MCF 10A (cell line): ENCODE data around the gene USB1. TPM values are rescaled to one million over a fixed set of nuclear protein-coding genes. Genes with fewer than 3 reads are reported as not detected.

ENCODE experiments used
- BruUV-seq: library from RNA; stranded (reverse); fragments of 400-500 nt; replicated peaks from 2 replicates; lab custom pipeline; 2021; lab: Mats Ljungman, UMichigan
- CTCF ChIA-PET: fragments of 300-600 bp; sonication (Branson Sonifier 250); formaldehyde crosslinking; extraction: SDS; loops from one replicate; lab custom pipeline; 2021; ENCODE audit warnings: antibody characterized with exemption, inconsistent platforms; lab: Yijun Ruan, JAX
- POLR2A ChIA-PET: fragments of 300-600, 350-650 bp; sonication (Branson Sonifier 250); formaldehyde crosslinking; extraction: SDS; loops from one replicate; lab custom pipeline; 2020; ENCODE audit warnings: antibody characterized with exemption, inconsistent platforms; lab: Yijun Ruan, JAX
- DNase-seq: peaks from one replicate; pipeline ENCODE4 v3.0.0-alpha.2; 2018; ENCODE audit not compliant: unreplicated experiment
- H3K27ac Mint-ChIP-seq: one replicate; pipeline ENCODE4 v1.8.0; 2022; ENCODE audit warnings: mild to moderate bottlenecking, low read depth, mixed read lengths; ENCODE audit not compliant: unreplicated experiment
- H3K27me3 Mint-ChIP-seq: one replicate; pipeline ENCODE4 v1.8.0; 2022; ENCODE audit warnings: mixed read lengths; ENCODE audit not compliant: insufficient read depth, unreplicated experiment
- H3K36me3 Mint-ChIP-seq: one replicate; pipeline ENCODE4 v1.8.0; 2022; ENCODE audit warnings: mild to moderate bottlenecking, moderate library complexity, mixed read lengths; ENCODE audit not compliant: insufficient read depth, unreplicated experiment
- H3K4me1 Mint-ChIP-seq: one replicate; pipeline ENCODE4 v1.8.0; 2022; ENCODE audit warnings: mixed read lengths; ENCODE audit not compliant: insufficient read depth, unreplicated experiment
- H3K4me3 Mint-ChIP-seq: one replicate; pipeline ENCODE4 v1.8.0; 2022; ENCODE audit warnings: mild to moderate bottlenecking, moderate library complexity, mixed read lengths; ENCODE audit not compliant: unreplicated experiment
- H3K9me3 Mint-ChIP-seq: one replicate; pipeline ENCODE4 v1.8.0; 2022; ENCODE audit warnings: mixed read lengths; ENCODE audit not compliant: unreplicated experiment
- intact Hi-C: fragments of 100-400 bp; cut with micrococcal nuclease; formaldehyde crosslinking; loops from 2 replicates; pipeline ENCODE4 v1.14.1; 2022
- total RNA-seq: library from RNA; stranded (reverse); gene quantifications from 2 replicates; pipeline ENCODE4 v1.2.3, GENCODE V29; 2022
- TF ChIP-seq, protein P1 (sequence below): fragments of 200-600 bp; IDR thresholded peaks from one replicate; pipeline ENCODE4 v1.8.0; 2022; ENCODE audit warnings: antibody characterized with exemption, mild to moderate bottlenecking; ENCODE audit not compliant: unreplicated experiment

The USB1 gene
- total RNA-seq, 1 experiment from 2014 or later, result 49.2 TPM

DNA sequence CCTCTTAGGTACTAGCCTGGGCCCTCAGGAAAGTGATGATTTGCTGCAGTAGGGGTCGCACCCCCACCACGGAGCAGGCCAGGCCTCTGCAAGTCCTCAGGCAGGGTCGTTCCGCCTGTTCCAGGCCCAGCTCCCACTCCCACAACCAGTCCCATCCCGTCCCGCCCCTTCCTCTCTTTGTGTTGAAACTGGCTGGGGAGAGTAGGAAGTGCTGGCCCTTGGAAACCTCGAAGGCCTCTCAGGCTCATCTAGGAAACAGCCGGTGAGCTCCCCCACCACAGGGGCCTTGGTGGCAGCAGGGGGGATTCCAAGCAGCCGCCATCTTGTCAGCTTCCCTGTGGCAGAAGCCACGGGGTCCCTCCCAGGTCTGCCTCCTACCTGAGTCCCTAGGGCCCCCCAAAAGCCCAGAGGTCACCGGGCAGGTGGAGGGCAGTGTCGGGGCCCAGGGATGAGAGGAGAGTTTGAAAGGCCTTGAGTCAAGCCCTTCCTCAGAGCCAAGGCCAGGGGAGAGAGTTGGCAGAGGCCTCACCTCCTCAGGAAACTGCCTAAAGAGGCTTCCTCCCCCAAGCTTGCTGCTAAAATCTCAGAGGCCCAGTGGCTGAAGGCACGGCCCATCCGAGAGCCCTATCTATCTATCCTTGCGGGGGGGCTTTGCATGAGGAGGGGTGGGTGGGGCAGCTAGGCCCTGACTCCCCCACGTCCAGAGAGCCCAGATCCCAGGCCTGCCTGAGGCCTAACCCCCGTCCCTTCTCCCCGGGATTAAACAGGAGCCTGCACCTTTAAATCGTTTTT, 46.5 kb downstream of the USB1 start:
- ChIA-PET POLR2A (no interaction called here), CTCF (no interaction called here)
- intact Hi-C loops, result no loop called here
- Mint-ChIP-seq H3K4me3 (no peak overlapping the region), H3K9me3 (no peaks in the 10 kb centered on the region), H3K36me3 (no peaks in the 10 kb centered on the region), H3K4me1 (no peaks in the 10 kb centered on the region), H3K27ac (no peak overlapping the region), H3K27me3 (no peaks in the 10 kb centered on the region)
- TF ChIP-seq, protein P1, sequence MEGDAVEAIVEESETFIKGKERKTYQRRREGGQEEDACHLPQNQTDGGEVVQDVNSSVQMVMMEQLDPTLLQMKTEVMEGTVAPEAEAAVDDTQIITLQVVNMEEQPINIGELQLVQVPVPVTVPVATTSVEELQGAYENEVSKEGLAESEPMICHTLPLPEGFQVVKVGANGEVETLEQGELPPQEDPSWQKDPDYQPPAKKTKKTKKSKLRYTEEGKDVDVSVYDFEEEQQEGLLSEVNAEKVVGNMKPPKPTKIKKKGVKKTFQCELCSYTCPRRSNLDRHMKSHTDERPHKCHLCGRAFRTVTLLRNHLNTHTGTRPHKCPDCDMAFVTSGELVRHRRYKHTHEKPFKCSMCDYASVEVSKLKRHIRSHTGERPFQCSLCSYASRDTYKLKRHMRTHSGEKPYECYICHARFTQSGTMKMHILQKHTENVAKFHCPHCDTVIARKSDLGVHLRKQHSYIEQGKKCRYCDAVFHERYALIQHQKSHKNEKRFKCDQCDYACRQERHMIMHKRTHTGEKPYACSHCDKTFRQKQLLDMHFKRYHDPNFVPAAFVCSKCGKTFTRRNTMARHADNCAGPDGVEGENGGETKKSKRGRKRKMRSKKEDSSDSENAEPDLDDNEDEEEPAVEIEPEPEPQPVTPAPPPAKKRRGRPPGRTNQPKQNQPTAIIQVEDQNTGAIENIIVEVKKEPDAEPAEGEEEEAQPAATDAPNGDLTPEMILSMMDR, result no peak
- BruUV-seq, result no TSS peak
- DNase-seq, result no peak

DNA sequence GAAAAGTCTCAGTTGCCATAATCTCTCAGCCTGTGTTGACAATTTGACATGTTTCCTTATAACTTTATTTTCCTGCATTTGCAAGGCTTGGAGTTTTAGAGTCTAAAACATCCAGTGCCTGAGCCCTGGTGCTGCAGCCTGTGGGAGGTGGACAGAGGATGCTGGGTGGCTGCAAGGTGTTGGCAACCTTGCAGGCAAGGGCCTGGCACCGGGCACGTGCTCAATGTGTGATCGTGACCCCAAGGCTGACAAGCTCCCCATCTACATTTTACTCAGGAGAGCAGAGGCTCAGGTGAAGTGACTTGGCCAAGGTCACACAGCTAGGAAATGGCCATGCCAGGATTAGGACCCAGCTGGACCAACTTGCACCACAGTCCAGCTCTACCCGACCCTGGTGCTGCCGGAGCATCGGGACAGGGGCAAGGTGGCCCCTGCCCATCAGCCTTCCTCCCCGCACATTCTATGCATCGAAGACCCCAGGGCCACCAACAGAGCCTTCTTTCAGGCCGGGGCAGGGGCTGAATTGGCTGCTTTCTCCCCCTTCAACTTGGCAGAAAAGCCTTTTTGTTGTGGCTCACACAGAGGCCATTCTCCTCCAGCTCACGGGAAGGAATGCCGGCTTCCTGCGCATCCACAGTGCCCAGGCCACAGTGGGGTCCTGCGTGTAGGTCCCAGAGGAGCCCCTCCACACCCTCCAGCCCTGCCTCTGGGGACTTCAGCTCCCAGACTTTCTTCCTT, 47.5 kb downstream of the USB1 start:
- Mint-ChIP-seq H3K36me3 (no peaks in the 10 kb centered on the region), H3K9me3 (no peaks in the 10 kb centered on the region), H3K4me1 (no peaks in the 10 kb centered on the region), H3K27me3 (no peaks in the 10 kb centered on the region), H3K4me3 (no peak overlapping the region), H3K27ac (no peak overlapping the region)
- POLR2A ChIA-PET, result no interaction called here
- intact Hi-C loops, result no loop called here
- DNase-seq, result no peak
- no TSS peak for BruUV-seq
- TF ChIP-seq, protein P1, result no peak
- CTCF ChIA-PET, result interaction anchor here (0.9 kb wide), 1 partner anchor 17 kb away, joined by 3 read pairs; no protein-coding TSS in a partner anchor

DNA sequence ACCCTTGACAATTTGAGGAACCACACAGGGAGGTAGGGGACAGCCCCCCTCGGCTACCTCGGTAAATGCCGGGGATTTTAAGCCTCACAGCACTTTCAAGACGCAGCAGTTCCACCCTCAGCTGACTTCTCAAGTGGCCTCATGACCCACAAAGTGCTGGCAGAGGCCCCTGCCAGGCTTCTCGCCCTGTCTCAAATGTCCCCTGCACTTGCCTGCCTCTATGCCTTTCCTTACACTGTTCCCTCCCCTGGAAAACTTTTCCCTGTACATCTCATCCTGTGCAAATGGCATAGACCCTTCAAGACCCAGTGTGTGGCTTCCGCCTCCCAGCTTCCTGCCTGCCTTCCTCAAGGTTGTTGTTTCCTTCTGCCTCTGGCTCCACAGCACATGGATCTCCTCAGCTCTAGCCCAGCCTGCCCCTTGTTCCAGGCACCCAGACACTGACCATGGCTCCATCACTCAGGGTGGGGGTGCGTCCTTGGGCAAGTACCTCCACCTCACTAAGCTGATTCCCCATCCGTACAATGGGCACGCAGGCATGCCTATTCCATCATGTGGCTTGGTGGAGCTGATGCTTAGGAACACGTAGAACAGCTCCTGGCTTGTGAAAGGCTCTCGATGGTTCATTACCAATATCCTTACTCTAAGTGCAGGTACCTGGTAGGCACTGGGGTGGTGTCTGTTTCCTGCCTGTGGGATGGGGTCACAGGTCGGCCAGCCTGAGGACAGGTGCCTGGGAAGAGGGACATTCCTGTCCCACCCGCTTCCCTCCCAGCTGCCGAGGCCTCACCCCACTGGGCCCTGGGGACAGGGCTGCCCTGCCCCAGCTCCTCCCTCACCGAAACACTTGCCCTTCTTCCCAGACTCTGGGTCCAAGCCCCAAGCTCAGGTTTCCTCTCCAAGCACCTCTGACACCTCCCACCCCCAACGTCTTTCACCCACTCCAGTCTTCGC, 48.3 kb downstream of the USB1 start:
- ChIA-PET POLR2A (no interaction called here), CTCF (interaction anchor here (0.6 to 0.9 kb wide), 4 partner anchors 17 to 1793 kb away, joined by 3 read pairs; no protein-coding TSS in a partner anchor)
- intact Hi-C loops, result no loop called here
- Mint-ChIP-seq H3K27me3 (no peaks in the 10 kb centered on the region), H3K4me3 (no peak overlapping the region), H3K27ac (no peak overlapping the region), H3K36me3 (no peaks in the 10 kb centered on the region), H3K9me3 (no peaks in the 10 kb centered on the region), H3K4me1 (no peaks in the 10 kb centered on the region)
- TF ChIP-seq, protein P1, result no peak
- BruUV-seq, result no TSS peak
- DNase-seq, result no peak
